Activated CD8-positive, alpha-beta memory T cell treated with anti-CD3 and anti-CD28 coated beads for 1 hour (primary cell): Measurements from ENCODE around the gene TIMP4.

Experiments used
- DNase-seq, 2 donors: peaks; one replicate each; pipeline ENCODE4 v3.0.0-alpha.2; 2020; ENCODE audit warnings: low read depth in 1 of 2; ENCODE audit errors: extremely low read depth in 1 of 2

Gene TIMP4

GRCh38 chr3:12107071-12107713 is 51.5 kb downstream of the TIMP4 start:
- no peak for DNase-seq
